Measurements from ENCODE around the gene CEP57. TPM values are rescaled to one million over a fixed set of nuclear protein-coding genes. Genes with fewer than 3 reads are reported as not detected.
"Not testable (repeated sequence)": the region's sequence is repeated elsewhere in the genome, so short reads cannot be mapped to it uniquely, and the experiment has no call there.

The CEP57 gene
- total RNA-seq, 2 donors from 2014 or later, result 40.6 to 46.7 TPM

DNA sequence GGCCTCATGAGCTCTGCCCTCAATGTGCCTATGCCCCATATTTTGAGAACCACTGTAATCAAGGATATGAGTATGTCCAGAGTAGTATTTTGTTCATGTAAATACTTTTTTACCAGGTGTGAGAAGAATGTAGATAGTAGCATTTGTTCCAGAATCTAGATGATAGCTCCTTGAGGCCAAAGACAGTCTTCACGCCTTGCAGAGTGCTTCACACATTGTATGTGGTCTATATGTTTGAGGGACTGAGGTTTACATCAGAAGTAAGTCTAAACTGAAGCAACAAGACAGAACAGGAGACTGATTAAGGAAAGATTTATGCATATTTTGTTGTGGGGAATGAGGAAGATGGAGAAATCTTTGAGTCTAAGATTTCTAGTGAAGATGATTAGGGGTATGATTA, 12.5 kb downstream of the CEP57 start:
- Histone ChIP-seq H3K27me3 (replicated peaks; ENCODE audit: insufficient read depth) (no peaks in the 10 kb centered on the region), H3K27ac (no peak overlapping the region), H3K36me3 (no peaks in the 10 kb centered on the region), H3K4me3 (no peak overlapping the region), H3K9me3 (no peaks in the 10 kb centered on the region), H3K4me1 (replicated peaks) (no peaks in the 10 kb centered on the region)
- DNase-seq (ENCODE audit: low spot score), result no peak
- WGBS, result 100% methylated on average over 1 of the region's 1 CpG
- intact Hi-C loops (cut with DNase I), result no loop called here
- TF ChIP-seq, protein P1, sequence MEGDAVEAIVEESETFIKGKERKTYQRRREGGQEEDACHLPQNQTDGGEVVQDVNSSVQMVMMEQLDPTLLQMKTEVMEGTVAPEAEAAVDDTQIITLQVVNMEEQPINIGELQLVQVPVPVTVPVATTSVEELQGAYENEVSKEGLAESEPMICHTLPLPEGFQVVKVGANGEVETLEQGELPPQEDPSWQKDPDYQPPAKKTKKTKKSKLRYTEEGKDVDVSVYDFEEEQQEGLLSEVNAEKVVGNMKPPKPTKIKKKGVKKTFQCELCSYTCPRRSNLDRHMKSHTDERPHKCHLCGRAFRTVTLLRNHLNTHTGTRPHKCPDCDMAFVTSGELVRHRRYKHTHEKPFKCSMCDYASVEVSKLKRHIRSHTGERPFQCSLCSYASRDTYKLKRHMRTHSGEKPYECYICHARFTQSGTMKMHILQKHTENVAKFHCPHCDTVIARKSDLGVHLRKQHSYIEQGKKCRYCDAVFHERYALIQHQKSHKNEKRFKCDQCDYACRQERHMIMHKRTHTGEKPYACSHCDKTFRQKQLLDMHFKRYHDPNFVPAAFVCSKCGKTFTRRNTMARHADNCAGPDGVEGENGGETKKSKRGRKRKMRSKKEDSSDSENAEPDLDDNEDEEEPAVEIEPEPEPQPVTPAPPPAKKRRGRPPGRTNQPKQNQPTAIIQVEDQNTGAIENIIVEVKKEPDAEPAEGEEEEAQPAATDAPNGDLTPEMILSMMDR (IDR thresholded peaks at IDR 0.05), result no peak
- TF ChIP-seq POLR2AphosphoS5 (IDR thresholded peaks at IDR 0.05) (no peak), POLR2A (IDR thresholded peaks at IDR 0.05) (no peak)

DNA sequence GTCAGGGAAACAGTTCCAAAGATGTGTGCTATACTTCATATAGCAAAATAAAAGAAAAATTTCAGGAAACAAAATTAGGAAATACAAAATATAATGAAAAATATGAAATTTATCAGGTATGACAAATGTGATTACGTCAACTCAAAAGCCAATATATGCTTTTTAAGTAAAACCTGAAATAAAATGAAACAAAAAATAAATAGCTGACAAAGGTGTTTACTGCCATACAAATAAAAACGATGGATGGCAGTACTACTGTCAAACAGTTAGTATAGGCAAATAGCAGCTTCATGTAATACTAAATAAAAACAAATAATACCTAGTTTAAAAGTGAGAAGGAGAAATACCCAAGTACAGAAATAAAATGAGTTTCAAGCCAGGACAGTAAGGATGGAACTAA, 13.7 kb downstream of the CEP57 start:
- no peaks in the 10 kb centered on the region for H3K36me3 ChIP-seq
- H3K4me3 ChIP-seq, result no peak overlapping the region
- H3K4me1 ChIP-seq (replicated peaks), result no peaks in the 10 kb centered on the region
- no peak overlapping the region for H3K27ac ChIP-seq
- 96% methylated on average over 2 of the region's 2 CpGs for WGBS
- H3K9me3 ChIP-seq, result no peaks in the 10 kb centered on the region
- TF ChIP-seq POLR2AphosphoS5 (IDR thresholded peaks at IDR 0.05) (no peak), POLR2A (IDR thresholded peaks at IDR 0.05) (no peak)
- TF ChIP-seq, protein P1 (IDR thresholded peaks at IDR 0.05), result no peak
- H3K27me3 ChIP-seq (replicated peaks; ENCODE audit: insufficient read depth), result no peaks in the 10 kb centered on the region
- DNase-seq (ENCODE audit: low spot score), result no peak
- intact Hi-C loops (cut with DNase I), result no loop called here

DNA sequence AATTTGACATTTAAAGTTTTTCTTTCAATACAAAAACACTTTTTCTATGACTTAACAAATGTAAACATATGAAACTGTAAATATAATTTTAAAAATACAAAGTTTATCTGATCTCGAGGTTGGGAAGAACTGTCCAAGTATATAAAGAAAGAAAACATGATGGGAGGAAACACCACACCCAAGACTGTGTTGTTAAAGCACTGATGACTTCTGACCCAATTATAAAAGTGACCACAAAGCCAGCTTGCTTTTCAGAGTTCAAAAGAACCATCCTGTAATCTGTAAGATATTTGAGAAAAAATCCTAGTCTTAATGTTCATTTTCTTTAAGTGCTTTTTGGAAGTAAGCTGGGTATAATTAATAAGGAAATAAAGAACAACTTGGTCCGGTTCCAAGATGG, 15.6 kb downstream of the CEP57 start:
- Histone ChIP-seq H3K4me1 (replicated peaks) (no peaks in the 10 kb centered on the region), H3K27me3 (replicated peaks; ENCODE audit: insufficient read depth) (no peaks in the 10 kb centered on the region), H3K27ac (no peak overlapping the region), H3K9me3 (no peaks in the 10 kb centered on the region), H3K36me3 (no peaks in the 10 kb centered on the region), H3K4me3 (no peak overlapping the region)
- no peak for DNase-seq (ENCODE audit: low spot score)
- TF ChIP-seq POLR2AphosphoS5 (IDR thresholded peaks at IDR 0.05), result no peak
- TF ChIP-seq, protein P1 (IDR thresholded peaks at IDR 0.05), result no peak
- TF ChIP-seq POLR2A (IDR thresholded peaks at IDR 0.05), result no peak
- intact Hi-C loops (cut with DNase I), result no loop called here
- WGBS, result 86% methylated on average over 2 of the region's 2 CpGs

DNA sequence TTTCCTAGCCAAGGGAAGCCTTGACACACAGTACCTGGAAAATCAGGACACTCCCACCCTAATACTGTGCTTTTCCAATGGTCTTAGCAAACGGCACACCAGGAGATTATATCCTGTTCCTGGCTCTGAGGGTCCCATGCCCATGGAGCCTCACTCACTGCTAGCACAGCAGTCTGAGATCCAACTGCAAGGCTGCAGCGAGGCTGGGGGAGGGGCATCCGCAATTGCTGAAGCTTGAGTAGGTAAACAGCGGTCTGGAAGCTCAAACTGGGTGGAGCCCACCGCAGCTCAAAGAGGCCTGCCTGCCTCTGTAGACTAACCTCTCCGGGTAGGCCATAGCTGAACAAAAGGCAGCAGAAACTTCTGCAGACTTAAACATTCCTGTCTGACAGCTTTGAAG, 16.2 kb downstream of the CEP57 start:
- not testable (repeated sequence) for DNase-seq (ENCODE audit: low spot score)

DNA sequence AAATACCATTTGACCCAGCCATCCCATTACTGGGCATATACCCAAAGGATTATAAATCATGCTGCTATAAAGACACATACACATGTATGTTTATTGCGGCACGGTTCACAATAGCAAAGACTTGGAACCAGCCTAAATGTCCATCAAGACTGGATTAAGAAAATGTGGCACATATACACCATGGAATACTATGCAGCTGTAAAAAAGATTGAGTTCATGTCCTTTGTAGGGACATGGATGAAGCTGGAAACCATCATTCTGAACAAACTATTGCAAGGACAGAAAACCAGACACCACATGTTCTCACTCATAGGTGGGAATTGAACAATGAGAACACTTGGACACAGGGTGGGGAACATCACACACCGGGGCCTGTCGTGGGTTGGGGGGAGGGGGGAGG, 20.8 kb downstream of the CEP57 start:
- H3K36me3 ChIP-seq; H3K4me3 ChIP-seq; H3K27me3 ChIP-seq (replicated peaks; ENCODE audit: insufficient read depth); H3K27ac ChIP-seq; DNase-seq (ENCODE audit: low spot score); intact Hi-C loops (cut with DNase I); H3K4me1 ChIP-seq (replicated peaks); H3K9me3 ChIP-seq: not testable (repeated sequence)
- WGBS, result 93% methylated on average over 4 of the region's 4 CpGs

More for the DNA sequence above, 16.2 kb downstream of the CEP57 start:
- H3K4me1 ChIP-seq (replicated peaks); H3K9me3 ChIP-seq; H3K27me3 ChIP-seq (replicated peaks; ENCODE audit: insufficient read depth); H3K4me3 ChIP-seq; intact Hi-C loops (cut with DNase I); H3K36me3 ChIP-seq; H3K27ac ChIP-seq: not testable (repeated sequence)
- WGBS, result 98% methylated on average over 6 of the region's 6 CpGs

DNA sequence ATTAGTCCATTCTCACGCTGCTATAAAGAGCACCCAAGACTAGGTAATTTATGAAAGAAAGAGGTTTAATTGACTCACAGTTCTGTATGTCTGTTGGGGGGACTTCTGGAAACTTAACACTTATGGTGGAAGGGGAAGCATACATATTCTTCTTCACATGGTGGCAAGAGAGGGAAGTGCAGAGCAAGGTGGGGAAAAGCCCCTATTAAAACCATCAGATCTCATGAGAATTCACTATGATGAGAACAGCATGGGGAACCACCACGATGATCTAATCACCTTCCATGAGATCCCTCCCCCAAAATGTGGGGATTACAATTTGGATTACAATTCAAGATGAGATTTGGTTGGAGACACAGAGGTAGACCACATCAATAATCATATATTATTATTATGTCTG, 25.7 kb downstream of the CEP57 start:
- WGBS, result 92% methylated on average over 2 of the region's 2 CpGs
- Histone ChIP-seq H3K27me3 (replicated peaks; ENCODE audit: insufficient read depth) (no peaks in the 10 kb centered on the region), H3K9me3 (no peaks in the 10 kb centered on the region), H3K27ac (no peak overlapping the region), H3K36me3 (no peaks in the 10 kb centered on the region), H3K4me3 (no peak overlapping the region), H3K4me1 (replicated peaks) (no peaks in the 10 kb centered on the region)
- TF ChIP-seq POLR2AphosphoS5 (IDR thresholded peaks at IDR 0.05) (no peak), POLR2A (IDR thresholded peaks at IDR 0.05) (no peak)
- TF ChIP-seq, protein P1 (IDR thresholded peaks at IDR 0.05), result no peak
- DNase-seq (ENCODE audit: low spot score), result no peak
- intact Hi-C loops (cut with DNase I), result no loop called here
